ENCODE data around the gene TBC1D5. TPM values are rescaled to one million over a fixed set of nuclear protein-coding genes. Genes with fewer than 3 reads are reported as not detected.
A peak's percentile ranks its signal among the peaks of the same experiment; 100 is the strongest.
"Not testable (repeated sequence)": the region's sequence is repeated elsewhere in the genome, so short reads cannot be mapped to it uniquely, and the experiment has no call there.

TBC1D5 gene
- total and polyA plus RNA-seq, 2 experiments from 2014 or later, result 31.0 to 69.9 TPM

- H3K9me2 ChIP-seq (ENCODE audit: insufficient read depth), result no peaks in the 10 kb centered on the region
- no peak overlapping the region for H2AFZ ChIP-seq
- no peak overlapping the region for H3K9ac ChIP-seq
- H3K4me3 ChIP-seq, result no peak overlapping the region
- H3K27me3 ChIP-seq (replicated peaks; ENCODE audit: insufficient read depth), result no peaks in the 10 kb centered on the region
- H3K4me1 ChIP-seq (ENCODE audit: insufficient read depth), result no peaks in the 10 kb centered on the region
- no peaks in the 10 kb centered on the region for H3K79me2 ChIP-seq (ENCODE audit: insufficient read depth)
- in situ Hi-C loops (cut with MboI), result no loop called here
- no peaks in the 10 kb centered on the region for H3K9me3 ChIP-seq (ENCODE audit: low read depth)
- no peaks in the 10 kb centered on the region for H4K20me1 ChIP-seq (ENCODE audit: insufficient read depth)
- H3F3A ChIP-seq (ENCODE audit: insufficient read depth), result no peaks in the 10 kb centered on the region
- WGBS, 2 experiments (ENCODE audit: low coverage in 1 of 2, low lambda C conversion rate in 2 of 2, missing lambda C conversion rate in 2 of 2), result 87 to 89% methylated on average over 3 of the region's 3 CpGs
- no peaks in the 10 kb centered on the region for H3K36me3 ChIP-seq (ENCODE audit: low read depth)
- TF ChIP-seq EZH2phosphoT487 (IDR thresholded peaks at IDR 0.05; ENCODE audit: insufficient read depth, low read depth), result no peak
- no peak for TF ChIP-seq EZH2 (IDR thresholded peaks at IDR 0.05; ENCODE audit: insufficient read depth, poor library complexity, severe bottlenecking)
- no peak overlapping the region for H3K27ac ChIP-seq
- no peak for DNase-seq
- no peak overlapping the region for H3K4me2 ChIP-seq (ENCODE audit: unreplicated experiment)
Observed at GRCh38 chr3:17539436-17539835, 203.0 kb downstream of the TBC1D5 start.

- H2AFZ ChIP-seq, result 0 out of 2 replicates have a peak overlapping the region, but pooled peaks have one; percentile 18
- H3K27ac ChIP-seq, result no peak overlapping the region
- 25 to 37% methylated on average over 2 of the region's 2 CpGs for whole genome bisulfite sequencing, 2 experiments (ENCODE audit: low coverage in 1 of 2, low lambda C conversion rate in 2 of 2, missing lambda C conversion rate in 2 of 2)
- H3K4me3 ChIP-seq, result no peak overlapping the region
- TF ChIP-seq EZH2 (IDR thresholded peaks at IDR 0.05; ENCODE audit: insufficient read depth, poor library complexity, severe bottlenecking) (no peak), EZH2phosphoT487 (IDR thresholded peaks at IDR 0.05; ENCODE audit: insufficient read depth, low read depth) (no peak)
- DNase-seq, result peak; percentile 4
- H3K9me3 ChIP-seq (ENCODE audit: low read depth), result no peaks in the 10 kb centered on the region
- in situ Hi-C loops (cut with MboI), result no loop called here
- H3K79me2 ChIP-seq (ENCODE audit: insufficient read depth), result no peaks in the 10 kb centered on the region
- H3K27me3 ChIP-seq (replicated peaks; ENCODE audit: insufficient read depth), result no peaks in the 10 kb centered on the region
- H3F3A ChIP-seq (ENCODE audit: insufficient read depth), result no peaks in the 10 kb centered on the region
- no peaks in the 10 kb centered on the region for H3K36me3 ChIP-seq (ENCODE audit: low read depth)
- H3K4me1 ChIP-seq (ENCODE audit: insufficient read depth), result no peaks in the 10 kb centered on the region
- no peak overlapping the region for H3K9ac ChIP-seq
- H3K4me2 ChIP-seq (ENCODE audit: unreplicated experiment), result no peak overlapping the region
- H4K20me1 ChIP-seq (ENCODE audit: insufficient read depth), result no peaks in the 10 kb centered on the region
- no peaks in the 10 kb centered on the region for H3K9me2 ChIP-seq (ENCODE audit: insufficient read depth)
Observed at GRCh38 chr3:17535274-17535673, 207.2 kb downstream of the TBC1D5 start.

GRCh38 chr3:17532446-17532845 lies 210.0 kb downstream of the TBC1D5 start:
- H3K27me3 ChIP-seq (replicated peaks; ENCODE audit: insufficient read depth); H4K20me1 ChIP-seq (ENCODE audit: insufficient read depth); H3K79me2 ChIP-seq (ENCODE audit: insufficient read depth); DNase-seq; H3F3A ChIP-seq (ENCODE audit: insufficient read depth); H3K9ac ChIP-seq; H3K4me1 ChIP-seq (ENCODE audit: insufficient read depth); H3K27ac ChIP-seq; in situ Hi-C loops (cut with MboI); H3K9me2 ChIP-seq (ENCODE audit: insufficient read depth); H3K9me3 ChIP-seq (ENCODE audit: low read depth); H3K4me2 ChIP-seq (ENCODE audit: unreplicated experiment); H3K36me3 ChIP-seq (ENCODE audit: low read depth); H3K4me3 ChIP-seq; H2AFZ ChIP-seq: not testable (repeated sequence)
- 93 to 95% methylated on average over 3 to 4 of the region's 4 CpGs for WGBS, 2 experiments (ENCODE audit: low coverage in 1 of 2, low lambda C conversion rate in 2 of 2, missing lambda C conversion rate in 2 of 2)

GRCh38 chr3:17529677-17530076 lies 212.8 kb downstream of the TBC1D5 start:
- Histone ChIP-seq H3K27me3 (replicated peaks; ENCODE audit: insufficient read depth) (no peaks in the 10 kb centered on the region), H3K4me3 (no peak overlapping the region), H3K4me1 (ENCODE audit: insufficient read depth) (no peaks in the 10 kb centered on the region), H3K9me2 (ENCODE audit: insufficient read depth) (no peaks in the 10 kb centered on the region), H3K36me3 (ENCODE audit: low read depth) (no peaks in the 10 kb centered on the region), H3K79me2 (ENCODE audit: insufficient read depth) (no peaks in the 10 kb centered on the region), H3F3A (ENCODE audit: insufficient read depth) (no peaks in the 10 kb centered on the region), H3K4me2 (ENCODE audit: unreplicated experiment) (no peak overlapping the region), H2AFZ (no peak overlapping the region), H3K27ac (no peak overlapping the region), H3K9me3 (ENCODE audit: low read depth) (no peaks in the 10 kb centered on the region), H4K20me1 (ENCODE audit: insufficient read depth) (no peaks in the 10 kb centered on the region), H3K9ac (no peak overlapping the region)
- in situ Hi-C loops (cut with MboI), result no loop called here
- TF ChIP-seq EZH2phosphoT487 (IDR thresholded peaks at IDR 0.05; ENCODE audit: insufficient read depth, low read depth), result no peak
- TF ChIP-seq EZH2 (IDR thresholded peaks at IDR 0.05; ENCODE audit: insufficient read depth, poor library complexity, severe bottlenecking), result no peak
- DNase-seq, result no peak
- WGBS, 2 experiments (ENCODE audit: low coverage in 1 of 2, low lambda C conversion rate in 2 of 2, missing lambda C conversion rate in 2 of 2), result 88 to 93% methylated on average over 11 of the region's 11 CpGs

All from GM23248 (cell line).